ENCODE results near the gene MCC.

Gene MCC

DNA sequence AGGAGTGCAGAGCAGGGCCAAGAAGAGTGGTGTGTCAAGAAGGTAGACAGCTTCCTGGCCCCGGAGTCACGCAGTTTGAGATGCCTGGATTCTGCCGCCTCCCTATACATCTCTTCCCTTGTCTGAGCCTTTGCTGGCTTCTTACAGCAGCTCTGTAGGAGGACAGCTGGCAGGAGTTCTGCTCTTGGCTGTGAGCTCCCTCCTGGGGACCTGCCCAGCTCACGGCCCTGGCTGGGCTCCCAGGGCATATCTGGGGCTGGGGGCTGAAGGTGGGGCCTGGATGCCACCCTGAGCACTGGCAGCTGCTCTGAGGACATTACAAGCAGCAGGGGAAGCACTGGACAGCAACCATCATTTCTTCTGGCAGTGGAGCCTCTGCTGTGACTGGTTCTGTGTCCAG is 52.7 kb downstream of the MCC start:
- TF ChIP-seq, protein P1, sequence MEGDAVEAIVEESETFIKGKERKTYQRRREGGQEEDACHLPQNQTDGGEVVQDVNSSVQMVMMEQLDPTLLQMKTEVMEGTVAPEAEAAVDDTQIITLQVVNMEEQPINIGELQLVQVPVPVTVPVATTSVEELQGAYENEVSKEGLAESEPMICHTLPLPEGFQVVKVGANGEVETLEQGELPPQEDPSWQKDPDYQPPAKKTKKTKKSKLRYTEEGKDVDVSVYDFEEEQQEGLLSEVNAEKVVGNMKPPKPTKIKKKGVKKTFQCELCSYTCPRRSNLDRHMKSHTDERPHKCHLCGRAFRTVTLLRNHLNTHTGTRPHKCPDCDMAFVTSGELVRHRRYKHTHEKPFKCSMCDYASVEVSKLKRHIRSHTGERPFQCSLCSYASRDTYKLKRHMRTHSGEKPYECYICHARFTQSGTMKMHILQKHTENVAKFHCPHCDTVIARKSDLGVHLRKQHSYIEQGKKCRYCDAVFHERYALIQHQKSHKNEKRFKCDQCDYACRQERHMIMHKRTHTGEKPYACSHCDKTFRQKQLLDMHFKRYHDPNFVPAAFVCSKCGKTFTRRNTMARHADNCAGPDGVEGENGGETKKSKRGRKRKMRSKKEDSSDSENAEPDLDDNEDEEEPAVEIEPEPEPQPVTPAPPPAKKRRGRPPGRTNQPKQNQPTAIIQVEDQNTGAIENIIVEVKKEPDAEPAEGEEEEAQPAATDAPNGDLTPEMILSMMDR (conservative IDR thresholded peaks at IDR 0.05; ENCODE audit: control insufficient read depth, insufficient read depth, low read depth, low read length) = no peak
- DNase-seq (ENCODE audit: low read depth) = no peak

DNA sequence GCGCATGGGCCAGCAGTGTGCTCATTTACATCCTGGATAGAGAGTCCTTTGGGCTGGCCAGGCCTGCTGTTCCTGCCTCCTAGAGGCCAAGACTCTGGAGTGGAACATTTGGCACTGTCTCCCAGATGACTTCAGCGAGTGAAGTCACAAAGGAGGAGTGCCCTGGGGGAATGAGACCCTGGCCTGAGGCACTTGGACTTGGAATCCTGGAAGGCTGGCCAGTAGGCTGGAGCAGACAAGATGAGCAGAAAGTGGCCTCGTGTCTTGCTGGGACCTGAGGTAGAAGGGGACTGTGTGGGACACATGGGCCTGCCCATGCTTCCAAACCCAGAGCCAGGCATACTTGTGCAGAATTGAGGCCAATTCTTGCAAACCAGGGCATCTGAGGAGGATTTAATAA is 53.4 kb downstream of the MCC start, which contains the start of gene TSSK1B:
Gene TSSK1B (minus strand): TSS at position 101 of the 400 bp plus-strand sequence. CDS start 150 bp downstream, outside the sequence.
- TF ChIP-seq, protein P1 (conservative IDR thresholded peaks at IDR 0.05; ENCODE audit: control insufficient read depth, insufficient read depth, low read depth, low read length) = no peak
- DNase-seq (ENCODE audit: low read depth) = no peak
- no peak within 1 kb of the TSS for H3K4me3 ChIP-seq (ENCODE audit: control insufficient read depth, low read depth, low read length)

More for the DNA sequence above, 52.7 kb downstream of the MCC start:
- no peak overlapping the region for H3K4me3 ChIP-seq (ENCODE audit: control insufficient read depth, low read depth, low read length)

DNA sequence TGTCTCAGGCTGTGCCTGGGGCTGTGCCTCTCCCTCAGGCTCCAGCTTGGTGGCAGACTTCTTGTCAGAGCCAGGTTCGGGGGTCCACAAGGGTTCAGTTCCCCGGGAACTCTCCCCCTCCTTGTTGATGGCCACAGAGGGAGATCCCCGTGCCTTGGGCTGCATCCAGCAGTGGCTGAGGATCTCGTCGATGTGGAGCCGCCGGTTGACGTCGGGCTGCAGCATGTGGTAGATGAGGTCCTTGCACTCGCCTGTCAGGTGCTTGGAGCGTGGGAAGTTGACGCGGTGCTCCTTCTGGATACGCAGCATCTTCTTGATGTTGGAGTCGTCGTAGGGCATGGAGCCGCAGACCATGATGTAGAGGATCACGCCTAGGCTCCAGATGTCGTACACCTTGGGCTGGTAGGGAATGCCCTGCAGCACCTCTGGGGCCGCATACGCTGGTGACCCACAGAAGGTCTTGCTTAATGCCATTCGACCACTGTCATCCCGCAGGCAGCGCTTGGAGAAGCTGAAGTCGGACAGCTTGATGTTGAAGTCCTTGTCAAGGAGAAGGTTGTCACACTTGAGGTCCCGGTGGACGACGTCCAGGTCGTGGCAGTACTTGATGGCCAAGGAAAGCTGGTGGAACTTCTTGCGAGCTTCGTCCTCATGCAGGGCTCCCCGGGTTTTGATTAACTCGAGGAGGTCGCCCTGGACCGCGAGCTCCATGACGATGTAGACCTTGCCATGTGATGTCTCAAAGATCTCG is 54.2 kb downstream of the MCC start:
- H3K4me3 ChIP-seq (ENCODE audit: control insufficient read depth, low read depth, low read length) = no peak overlapping the region
- TF ChIP-seq, protein P1 (conservative IDR thresholded peaks at IDR 0.05; ENCODE audit: control insufficient read depth, insufficient read depth, low read depth, low read length) = no peak
- DNase-seq (ENCODE audit: low read depth) = no peak

DNA sequence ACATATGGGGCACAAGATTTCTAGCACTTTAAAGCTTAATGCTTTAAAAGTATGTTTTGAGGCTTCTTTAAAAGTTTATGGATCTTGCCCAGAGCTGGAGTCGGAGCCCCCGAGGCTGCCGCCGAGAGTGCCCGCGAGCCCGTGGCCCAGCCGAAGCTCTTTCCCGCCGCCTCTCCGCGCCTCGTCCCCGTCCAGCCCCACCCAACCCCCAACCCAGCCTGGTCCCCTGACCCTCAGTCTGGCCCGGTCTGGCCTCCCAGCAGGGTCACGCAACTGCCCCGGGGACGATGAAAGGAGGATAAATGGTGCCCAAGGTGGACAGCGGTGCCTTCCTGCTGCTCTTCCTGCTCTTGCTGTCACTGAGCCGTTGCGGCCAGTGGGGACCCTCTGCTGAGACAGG is 55.2 kb downstream of the MCC start:
- TF ChIP-seq, protein P1 (conservative IDR thresholded peaks at IDR 0.05; ENCODE audit: control insufficient read depth, insufficient read depth, low read depth, low read length) = no peak
- DNase-seq (ENCODE audit: low read depth) = no peak
- H3K4me3 ChIP-seq (ENCODE audit: control insufficient read depth, low read depth, low read length) = no peak overlapping the region

DNA sequence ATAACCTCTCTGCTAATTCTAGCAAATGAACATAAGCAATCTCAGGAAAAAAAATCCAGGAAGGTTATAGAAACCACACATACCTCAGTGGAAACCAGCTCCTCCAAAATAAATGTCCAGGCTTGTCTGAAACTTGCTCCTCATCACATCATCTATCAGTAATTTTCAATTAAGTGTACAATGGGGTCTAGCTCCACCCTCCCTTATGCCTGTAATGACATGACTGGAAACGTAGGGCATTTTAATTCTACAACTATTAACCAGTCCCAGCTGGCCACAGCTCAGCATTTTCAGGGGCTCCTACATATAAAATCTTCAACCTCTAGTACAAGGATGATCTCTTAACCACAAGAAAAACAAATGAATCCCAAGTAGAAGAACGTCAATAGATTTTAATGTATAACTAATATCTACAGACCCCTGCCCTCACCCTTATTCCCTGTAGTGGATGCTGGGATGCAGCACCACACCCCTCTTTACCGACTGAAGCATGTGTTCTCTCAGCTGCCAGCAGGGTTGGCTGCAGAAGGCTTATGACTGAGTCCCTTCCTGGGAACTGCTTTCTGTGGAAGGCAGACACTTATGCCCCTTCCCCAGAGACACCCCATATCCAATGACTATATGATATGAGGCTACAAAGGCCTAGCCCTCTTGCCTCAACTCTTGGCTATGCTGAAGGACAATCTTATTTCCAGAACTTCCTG is 60.2 kb downstream of the MCC start:
- TF ChIP-seq, protein P1 (conservative IDR thresholded peaks at IDR 0.05; ENCODE audit: control insufficient read depth, insufficient read depth, low read depth, low read length) = no peak

DNA sequence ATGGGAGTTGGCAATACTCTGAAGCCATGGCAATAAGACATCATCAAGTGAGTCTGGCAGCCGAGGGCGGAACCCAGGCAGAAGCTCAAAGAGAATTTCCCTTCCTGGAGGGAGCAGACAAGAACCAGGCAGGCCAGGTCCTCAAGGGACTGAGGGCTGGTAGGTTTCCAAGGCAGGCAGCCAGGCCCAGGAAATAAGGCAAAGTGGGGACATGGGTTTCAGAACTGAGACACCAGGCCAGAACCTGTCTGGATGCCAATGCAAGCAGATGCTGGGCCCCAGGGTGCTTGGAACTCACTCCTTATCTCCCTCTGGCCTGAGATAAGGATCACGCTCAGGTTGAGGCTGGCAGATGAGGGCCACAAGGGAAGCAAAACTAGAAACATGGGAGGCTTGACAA is 62.3 kb downstream of the MCC start:
- TF ChIP-seq, protein P1 (conservative IDR thresholded peaks at IDR 0.05; ENCODE audit: control insufficient read depth, insufficient read depth, low read depth, low read length) = no peak
- no peak for DNase-seq (ENCODE audit: low read depth)
- no peak overlapping the region for H3K4me3 ChIP-seq (ENCODE audit: control insufficient read depth, low read depth, low read length)

More for the DNA sequence above, 60.2 kb downstream of the MCC start:
- H3K4me3 ChIP-seq (ENCODE audit: control insufficient read depth, low read depth, low read length) = no peak overlapping the region
- no peak for DNase-seq (ENCODE audit: low read depth)
